ENCODE data around the gene SHC1.
A peak's percentile ranks its signal among the peaks of the same experiment; 100 is the strongest.

SHC1 gene

DNA sequence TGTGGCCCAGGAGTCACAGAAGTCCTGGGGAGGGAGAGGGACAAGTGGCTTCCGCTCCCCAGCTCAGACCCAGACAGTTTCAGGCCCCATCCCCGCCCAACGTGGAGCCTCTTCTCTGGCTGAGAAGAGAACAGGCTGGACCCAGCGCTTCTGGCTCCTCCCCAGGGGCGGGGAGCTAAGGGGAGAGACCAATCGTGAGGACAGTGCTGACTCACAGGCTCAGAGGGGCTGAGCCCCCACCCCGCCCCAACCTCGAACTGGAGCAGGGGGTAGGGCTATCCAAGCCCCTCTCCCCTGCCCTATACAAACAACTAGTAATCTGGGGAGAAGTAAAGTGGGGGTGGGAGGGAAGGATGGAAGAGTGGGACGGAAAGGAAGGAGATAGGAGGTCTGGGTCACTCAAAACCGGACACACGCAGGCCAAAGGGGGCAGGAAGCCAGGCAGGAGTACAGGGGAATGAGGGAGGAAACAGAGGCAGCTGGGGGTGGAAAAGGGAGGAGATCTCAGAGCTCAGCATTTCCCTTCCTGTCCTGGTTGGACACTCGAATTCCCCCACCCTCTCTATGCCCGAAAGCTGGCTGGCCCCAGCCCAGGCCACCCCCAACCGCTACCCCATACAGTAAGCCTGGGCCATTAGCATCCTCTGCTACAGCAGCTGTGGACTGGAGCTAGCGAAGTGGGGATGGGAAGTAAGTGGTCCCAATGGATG, at the start of gene SHC1:
Gene SHC1, minus strand, starts transcription at position 117 of the 710 bp plus-strand sequence. CDS start 221 bp downstream, outside the sequence.
- DNase-seq = no peak

DNA sequence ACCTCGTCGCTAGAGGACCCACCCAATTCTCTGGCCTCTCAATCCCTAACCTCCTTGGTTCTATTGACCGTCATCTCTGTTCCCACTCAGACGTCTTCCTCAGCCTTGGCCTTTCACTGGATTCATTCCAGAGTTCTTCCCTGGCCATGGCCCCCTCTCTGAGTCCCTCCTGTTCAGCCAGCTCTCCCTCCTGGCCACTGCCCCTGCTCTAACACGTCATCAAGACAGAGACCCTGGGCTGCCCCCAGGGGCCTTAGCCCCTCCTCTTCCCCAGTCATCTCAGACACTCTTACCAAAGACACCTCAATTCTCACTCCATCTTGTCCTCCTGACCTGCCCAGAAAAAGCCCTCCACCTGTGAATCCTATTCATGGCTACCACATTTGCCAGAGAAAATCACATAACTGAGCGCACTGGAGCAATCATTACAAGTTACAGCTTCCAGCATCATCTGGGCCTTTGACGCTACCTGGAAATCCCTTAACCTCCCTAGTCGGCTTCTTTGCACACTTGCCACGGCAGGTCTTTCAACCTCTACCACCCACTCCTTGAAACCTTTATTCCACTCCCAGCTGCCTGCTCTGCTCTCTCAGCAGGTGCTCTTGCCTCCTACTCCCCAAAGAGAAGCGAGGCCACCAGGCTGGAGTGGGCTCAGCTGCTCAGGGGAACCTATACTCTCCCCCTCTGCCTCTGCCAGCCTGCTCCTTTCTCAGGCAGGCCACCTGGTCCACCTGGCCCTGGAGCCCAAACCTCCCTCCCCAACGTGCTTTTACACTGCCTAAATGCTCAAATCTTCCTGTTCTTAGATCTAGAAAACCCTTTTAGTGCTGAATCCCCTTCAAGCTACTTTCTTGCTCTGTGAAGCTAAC, 49.1 kb upstream of the SHC1 start:
- peak; percentile 36 for DNase-seq

GRCh38 chr1:155018617-155019348, 48.2 kb upstream of the SHC1 start:
- no peak for DNase-seq

GRCh38 chr1:155017946-155018316, 47.4 kb upstream of the SHC1 start:
- no peak for DNase-seq

GRCh38 chr1:155017041-155017945, 46.7 kb upstream of the SHC1 start:
- DNase-seq = peak; percentile 75

GRCh38 chr1:155016231-155016831, 45.8 kb upstream of the SHC1 start:
- no peak for DNase-seq

DNA sequence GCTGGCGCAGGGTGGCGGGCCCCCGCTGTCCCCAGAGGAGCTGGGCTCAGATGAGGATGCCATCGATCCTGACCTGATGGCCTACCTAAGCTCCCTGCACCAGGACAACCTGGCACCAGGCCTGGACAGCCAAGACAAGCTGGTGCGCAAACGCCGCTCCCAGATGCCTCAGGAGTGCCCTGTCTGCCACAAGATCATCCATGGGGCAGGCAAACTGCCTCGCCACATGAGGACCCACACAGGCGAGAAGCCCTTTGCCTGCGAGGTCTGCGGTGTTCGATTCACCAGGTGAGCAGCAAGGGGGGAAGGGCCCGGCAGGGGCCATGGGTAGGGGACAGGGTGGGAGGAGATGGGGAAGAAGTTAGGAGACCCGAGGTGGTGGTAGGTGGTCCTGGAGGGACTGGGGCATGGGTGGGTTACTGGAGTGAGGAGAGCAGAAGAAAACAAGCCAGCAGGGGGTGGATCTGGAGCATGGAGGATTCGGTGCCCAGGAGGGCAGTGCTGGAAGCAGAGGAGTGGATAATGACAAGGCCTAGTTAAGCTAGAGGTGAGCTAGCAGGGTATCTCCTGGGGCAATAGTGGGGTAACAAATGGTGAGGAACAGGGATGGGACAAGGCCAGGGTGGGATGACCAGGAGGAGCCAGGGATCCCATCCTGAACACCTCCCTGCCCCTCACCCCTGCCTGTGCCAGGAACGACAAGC, 45.1 kb upstream of the SHC1 start:
- no peak for DNase-seq

DNA sequence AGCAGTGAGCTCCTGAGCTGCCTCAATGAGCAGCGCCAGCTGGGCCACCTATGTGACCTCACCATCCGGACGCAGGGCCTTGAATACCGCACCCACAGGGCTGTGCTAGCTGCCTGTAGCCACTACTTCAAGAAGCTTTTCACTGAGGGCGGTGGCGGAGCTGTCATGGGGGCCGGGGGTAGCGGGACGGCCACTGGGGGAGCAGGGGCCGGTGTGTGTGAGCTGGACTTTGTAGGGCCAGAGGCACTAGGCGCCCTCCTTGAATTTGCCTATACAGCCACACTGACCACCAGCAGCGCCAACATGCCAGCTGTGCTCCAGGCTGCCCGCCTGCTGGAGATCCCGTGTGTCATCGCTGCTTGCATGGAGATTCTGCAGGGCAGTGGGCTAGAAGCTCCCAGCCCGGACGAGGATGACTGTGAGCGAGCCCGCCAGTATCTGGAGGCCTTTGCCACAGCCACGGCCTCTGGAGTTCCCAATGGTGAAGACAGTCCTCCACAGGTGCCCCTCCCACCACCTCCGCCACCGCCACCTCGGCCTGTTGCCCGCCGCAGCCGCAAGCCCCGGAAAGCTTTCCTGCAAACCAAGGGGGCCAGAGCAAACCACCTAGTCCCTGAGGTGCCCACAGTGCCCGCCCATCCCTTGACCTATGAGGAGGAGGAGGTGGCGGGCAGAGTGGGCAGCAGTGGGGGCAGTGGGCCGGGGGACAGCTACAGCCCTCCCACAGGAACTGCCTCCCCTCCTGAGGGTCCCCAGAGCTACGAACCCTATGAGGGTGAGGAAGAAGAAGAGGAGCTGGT, 44.4 kb upstream of the SHC1 start:
- DNase-seq = no peak

GRCh38 chr1:155013632-155014031, 43.1 kb upstream of the SHC1 start:
- DNase-seq = no peak

DNA sequence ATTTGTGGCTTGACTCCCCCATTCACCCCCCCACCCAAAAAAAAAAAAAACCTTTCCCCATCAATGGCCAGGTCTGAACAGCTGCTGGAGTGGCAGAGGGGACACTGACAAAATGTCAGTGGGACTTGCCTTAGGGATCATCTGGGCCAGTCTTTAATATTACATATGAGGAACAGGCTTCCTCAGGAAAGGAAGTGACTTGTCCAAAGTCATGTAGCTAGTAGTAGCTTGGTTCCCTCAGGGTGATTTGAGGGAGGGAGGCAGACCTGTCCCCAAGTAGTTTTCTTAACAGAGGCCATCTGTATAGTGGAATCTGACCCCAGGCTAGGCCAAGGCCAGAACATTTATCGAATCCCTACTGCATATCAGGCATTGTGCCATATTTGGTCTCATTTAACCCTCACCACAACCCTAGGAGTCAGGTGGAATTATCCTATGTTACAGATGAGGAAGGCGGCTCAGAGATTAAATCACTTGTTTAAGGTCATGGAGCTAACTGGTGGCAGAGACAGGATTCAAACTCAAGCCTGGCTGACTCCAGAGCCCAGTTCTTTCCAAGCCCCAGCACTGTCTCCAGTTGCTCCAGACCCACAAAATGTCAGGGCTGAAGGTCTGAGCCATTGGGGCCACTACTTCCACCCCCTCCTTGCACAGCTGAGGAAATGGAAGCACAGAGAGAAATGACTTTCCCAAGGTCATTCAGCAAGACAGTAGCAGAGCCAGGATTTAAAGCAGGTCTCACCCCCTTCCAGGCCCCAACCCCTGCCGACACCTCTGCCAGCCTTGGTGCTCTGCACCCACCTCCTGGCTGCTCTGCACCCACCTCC, 42.4 kb upstream of the SHC1 start:
- DNase-seq = no peak

DNA sequence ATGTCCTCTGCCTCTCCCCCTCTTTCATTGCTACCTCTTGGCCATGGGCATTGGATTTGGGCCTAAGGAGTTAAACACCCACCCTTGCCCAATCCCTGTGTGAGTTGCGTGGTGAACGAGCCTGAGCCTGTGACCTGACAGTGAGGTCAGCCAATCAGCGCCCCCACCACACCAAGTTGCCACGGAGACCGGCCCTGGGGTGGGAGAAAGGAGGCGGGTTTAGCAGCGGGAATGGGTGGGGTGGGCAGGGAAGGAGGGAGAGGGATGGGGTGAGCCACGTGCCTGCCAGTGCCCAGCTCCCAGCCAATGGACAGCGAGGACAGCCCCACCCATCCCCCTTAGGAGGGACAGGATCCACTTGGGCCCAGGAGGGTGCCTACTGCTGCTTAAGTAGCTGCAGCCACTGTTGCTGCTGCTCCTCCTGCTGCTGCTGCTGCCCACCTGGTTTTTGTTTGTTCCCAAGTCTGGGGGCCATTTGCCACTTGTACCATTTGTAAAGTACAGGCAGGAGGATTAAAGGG, 41.5 kb upstream of the SHC1 start:
- no peak for DNase-seq

DNA sequence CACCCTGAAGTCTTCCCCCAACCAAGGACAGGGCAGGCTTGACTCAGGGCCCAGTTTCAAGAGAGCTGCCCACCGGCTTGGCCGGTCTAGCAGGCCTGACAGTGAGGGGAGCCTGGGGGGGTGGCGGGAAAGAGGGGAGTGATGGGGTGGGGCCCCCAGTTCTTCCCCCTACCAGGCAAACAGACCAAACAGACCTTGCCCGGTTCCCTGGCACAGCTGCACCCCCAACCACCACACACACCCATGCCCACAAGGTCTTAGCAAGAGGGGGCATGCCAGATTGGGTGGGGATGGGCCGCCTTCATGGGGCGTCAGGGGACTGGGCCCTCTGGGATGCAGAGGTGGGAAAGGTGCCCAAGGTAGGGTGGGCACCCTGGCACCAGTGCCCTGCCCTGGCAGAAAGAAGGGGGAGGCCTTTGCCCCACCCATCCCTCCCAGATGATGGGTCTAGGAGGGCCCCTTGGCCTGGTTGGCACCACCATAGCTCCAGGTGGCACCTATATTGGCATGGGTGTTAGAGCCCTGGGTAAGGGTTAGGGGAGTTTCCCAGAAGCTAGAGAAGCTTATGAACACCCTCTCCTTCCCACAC, 41.0 kb upstream of the SHC1 start:
- no peak for DNase-seq

DNA sequence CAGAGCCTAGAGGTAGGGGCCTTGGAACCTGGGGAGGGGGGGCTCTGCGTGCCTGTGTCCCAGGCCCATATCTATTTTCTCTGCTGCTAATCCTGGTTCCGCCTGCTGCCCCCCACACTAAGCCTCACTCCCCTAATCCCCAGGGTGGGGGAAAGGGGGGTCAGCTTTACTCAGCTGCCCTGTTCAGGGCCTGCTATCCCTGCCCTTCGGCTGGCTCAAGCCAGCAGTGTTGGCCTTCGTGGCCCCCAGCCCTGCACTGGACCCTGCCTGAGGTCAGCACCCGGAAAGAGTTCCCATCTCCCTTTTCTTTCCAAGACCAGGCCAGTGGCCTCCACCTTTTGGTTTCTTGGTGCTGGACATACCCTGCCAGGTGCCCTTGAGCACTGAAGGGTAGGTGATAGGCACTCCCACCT, 40.5 kb upstream of the SHC1 start:
- no peak for DNase-seq

- no peak for DNase-seq
Observed at GRCh38 chr1:155010211-155010918, 39.8 kb upstream of the SHC1 start.

GRCh38 chr1:155009742-155010141, 39.2 kb upstream of the SHC1 start:
- no peak for DNase-seq

DNA sequence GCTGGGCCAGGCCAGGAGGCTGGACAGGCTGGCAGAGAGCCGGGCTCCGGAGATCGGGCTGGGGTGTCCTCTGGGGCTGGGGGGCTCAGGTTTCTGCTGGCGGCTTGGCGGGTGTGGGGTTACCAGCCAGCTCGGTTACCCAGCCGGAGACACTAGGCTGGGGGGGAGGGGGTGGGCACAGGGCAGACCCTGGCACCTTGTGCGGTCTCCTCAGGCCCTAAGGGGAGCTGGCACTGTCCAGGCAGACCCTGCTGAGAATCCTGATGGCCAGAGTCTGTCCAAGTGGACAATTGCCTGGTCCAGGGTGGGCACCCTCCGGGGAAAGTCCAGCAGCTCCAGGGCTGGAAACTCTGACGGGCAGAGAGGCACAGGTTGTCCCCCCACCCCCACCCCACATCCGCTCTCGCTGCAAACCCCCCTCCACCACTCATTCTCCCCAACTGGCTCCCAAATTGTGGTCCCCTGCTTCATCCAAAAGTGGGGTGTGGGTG, 38.7 kb upstream of the SHC1 start:
- DNase-seq = no peak

DNA sequence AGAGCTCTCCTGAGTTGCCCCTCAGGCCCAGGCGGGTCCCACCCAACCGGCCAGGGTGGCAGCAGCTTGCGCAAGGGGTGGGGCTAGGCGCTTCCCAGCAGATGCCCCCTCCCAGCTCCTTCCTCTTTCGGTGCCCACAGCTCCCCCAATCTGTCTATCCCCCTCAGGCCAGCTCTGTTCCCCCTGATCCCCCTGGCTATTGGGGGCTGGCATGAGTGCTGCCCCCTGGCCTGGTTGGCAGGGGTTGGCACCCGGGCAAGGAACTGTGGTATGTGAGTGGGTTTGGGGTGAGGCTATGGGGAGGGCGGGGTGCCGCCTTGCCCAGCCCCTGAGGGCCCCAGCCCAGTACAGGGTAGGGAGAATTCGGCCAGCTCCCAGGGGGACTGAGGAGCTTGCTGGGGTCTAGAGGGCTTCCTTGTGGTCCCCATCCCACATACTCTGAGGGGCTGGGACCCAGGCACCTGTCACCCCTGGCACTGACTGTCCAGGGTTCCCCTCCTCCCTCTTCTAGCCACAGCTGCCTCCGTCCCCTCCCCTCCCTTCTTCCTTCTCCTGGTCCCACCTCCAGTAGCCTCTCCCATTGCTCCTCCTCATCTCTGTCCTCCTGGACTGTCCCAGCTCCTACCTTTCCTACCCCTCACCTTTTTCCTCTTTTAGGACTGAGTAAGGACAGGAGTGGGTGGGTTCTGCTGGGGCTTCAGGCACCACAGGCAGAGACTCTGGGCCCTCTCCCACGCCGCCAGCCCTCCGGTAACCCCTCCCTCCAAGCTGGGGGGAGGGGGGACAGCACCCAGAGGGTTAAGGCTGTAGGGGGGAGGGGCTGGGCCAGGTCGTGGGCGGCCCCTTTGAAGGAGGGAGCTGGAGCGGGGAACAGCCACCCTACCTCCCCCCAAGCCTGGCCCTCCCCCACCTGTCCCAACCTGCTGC, 37.7 kb upstream of the SHC1 start:
- no peak for DNase-seq
